Vagina (tissue), 2 donors: ENCODE results near the gene LGALS9. TPM values are rescaled to one million over a fixed set of nuclear protein-coding genes. Genes with fewer than 3 reads are reported as not detected.

Experiments
- DNase-seq, 2 donors: peaks; one replicate each; pipeline ENCODE4 v3.0.0-alpha.2; 2017; ENCODE audit errors: extremely low spot score in 2 of 2
- H3K27ac ChIP-seq: fragments of 200-600 bp; sonication (generic); one replicate; pipeline ENCODE4 v1.5.1; 2019
- H3K27me3 ChIP-seq: fragments of 200-600 bp; sonication (generic); one replicate; pipeline ENCODE4 v1.5.1; 2019
- H3K36me3 ChIP-seq, 2 donors: fragments of 200-600 bp; sonication (generic); one replicate each; pipeline ENCODE4 v1.5.1; 2017 to 2019
- H3K4me1 ChIP-seq: fragments of 200-600 bp; sonication (generic); one replicate; pipeline ENCODE4 v1.5.1; 2019
- H3K4me3 ChIP-seq, 2 donors: fragments of 200-600 bp; sonication (generic); 1 replicate in 1 of 2; 2 replicates in 1 of 2; pipeline ENCODE4 v1.5.1; 2016 to 2019
- H3K9me3 ChIP-seq: fragments of 200-600 bp; sonication (generic); one replicate; pipeline ENCODE4 v1.5.1; 2019
- POLR2A ChIP-seq, 2 donors: fragments of 450-650 bp; IDR thresholded peaks; one replicate each; pipeline ENCODE4 v1.6.1; 2017; ENCODE audit warnings: antibody characterized with exemption in 2 of 2, mild to moderate bottlenecking in 2 of 2, moderate library complexity in 2 of 2
- POLR2AphosphoS5 ChIP-seq, 2 donors: sonication (generic); formaldehyde crosslinking; IDR thresholded peaks; one replicate each; pipeline ENCODE4 v1.9.0; 2017; ENCODE audit warnings: antibody characterized with exemption in 2 of 2, mild to moderate bottlenecking in 2 of 2, low read depth in 1 of 2; ENCODE audit not compliant: insufficient read depth in 1 of 2
- intact Hi-C: fragments of 100-400 bp; cut with DNase I; formaldehyde crosslinking; loops from one replicate; pipeline ENCODE4 v1.15.1; 2023
- total RNA-seq: library from RNA; depleted of rRNA; stranded (reverse); fragments of >200 nt; gene quantifications from one replicate; pipeline ENCODE4 v1.2.3, GENCODE V29; 2016
- TF ChIP-seq, protein P1 (sequence below), 3 experiments: fragments of 450-650 bp in 2 of 3; fragments of 200-600 bp in 1 of 3; sonication (generic) in 1 of 3; IDR thresholded peaks; one replicate each; pipeline ENCODE4 v1.5.1; 2017 to 2019; ENCODE audit warnings: antibody characterized with exemption in 3 of 3, mild to moderate bottlenecking in 2 of 3, moderate library complexity in 2 of 3

The LGALS9 gene
- total RNA-seq, 1 donor from 2014 or later, result 34.9 TPM

- Histone ChIP-seq H3K4me1 (no peaks in the 10 kb centered on the region), H3K9me3 (no peaks in the 10 kb centered on the region), H3K27ac (no peak overlapping the region), H3K4me3 (no peak overlapping the region), H3K36me3 (peaks cover 0 to 20% of the 10 kb centered on the region in 2 donors), H3K27me3 (no peaks in the 10 kb centered on the region)
- intact Hi-C loops, result no loop called here
- no peak for TF ChIP-seq POLR2AphosphoS5 (IDR thresholded peaks at IDR 0.05; ENCODE audit: insufficient read depth in 1 of 2, low read depth in 1 of 2)
- no peak for DNase-seq
These were observed 35.8 kb upstream of the LGALS9 start for GRCh38 chr17:27595208-27595607.

GRCh38 chr17:27596096-27596495, 34.9 kb upstream of the LGALS9 start:
- TF ChIP-seq POLR2A (IDR thresholded peaks at IDR 0.05), result no peak
- TF ChIP-seq POLR2AphosphoS5 (IDR thresholded peaks at IDR 0.05; ENCODE audit: insufficient read depth in 1 of 2, low read depth in 1 of 2), result no peak
- TF ChIP-seq, protein P1, sequence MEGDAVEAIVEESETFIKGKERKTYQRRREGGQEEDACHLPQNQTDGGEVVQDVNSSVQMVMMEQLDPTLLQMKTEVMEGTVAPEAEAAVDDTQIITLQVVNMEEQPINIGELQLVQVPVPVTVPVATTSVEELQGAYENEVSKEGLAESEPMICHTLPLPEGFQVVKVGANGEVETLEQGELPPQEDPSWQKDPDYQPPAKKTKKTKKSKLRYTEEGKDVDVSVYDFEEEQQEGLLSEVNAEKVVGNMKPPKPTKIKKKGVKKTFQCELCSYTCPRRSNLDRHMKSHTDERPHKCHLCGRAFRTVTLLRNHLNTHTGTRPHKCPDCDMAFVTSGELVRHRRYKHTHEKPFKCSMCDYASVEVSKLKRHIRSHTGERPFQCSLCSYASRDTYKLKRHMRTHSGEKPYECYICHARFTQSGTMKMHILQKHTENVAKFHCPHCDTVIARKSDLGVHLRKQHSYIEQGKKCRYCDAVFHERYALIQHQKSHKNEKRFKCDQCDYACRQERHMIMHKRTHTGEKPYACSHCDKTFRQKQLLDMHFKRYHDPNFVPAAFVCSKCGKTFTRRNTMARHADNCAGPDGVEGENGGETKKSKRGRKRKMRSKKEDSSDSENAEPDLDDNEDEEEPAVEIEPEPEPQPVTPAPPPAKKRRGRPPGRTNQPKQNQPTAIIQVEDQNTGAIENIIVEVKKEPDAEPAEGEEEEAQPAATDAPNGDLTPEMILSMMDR (IDR thresholded peaks at IDR 0.05), result no peak
- Histone ChIP-seq H3K4me3 (no peak overlapping the region), H3K27ac (peak overlapping the region; percentile 4), H3K4me1 (no peaks in the 10 kb centered on the region), H3K36me3 (peaks cover 0 to 20% of the 10 kb centered on the region in 2 donors), H3K9me3 (no peaks in the 10 kb centered on the region), H3K27me3 (no peaks in the 10 kb centered on the region)
- no peak for DNase-seq
- intact Hi-C loops, result no loop called here

DNA sequence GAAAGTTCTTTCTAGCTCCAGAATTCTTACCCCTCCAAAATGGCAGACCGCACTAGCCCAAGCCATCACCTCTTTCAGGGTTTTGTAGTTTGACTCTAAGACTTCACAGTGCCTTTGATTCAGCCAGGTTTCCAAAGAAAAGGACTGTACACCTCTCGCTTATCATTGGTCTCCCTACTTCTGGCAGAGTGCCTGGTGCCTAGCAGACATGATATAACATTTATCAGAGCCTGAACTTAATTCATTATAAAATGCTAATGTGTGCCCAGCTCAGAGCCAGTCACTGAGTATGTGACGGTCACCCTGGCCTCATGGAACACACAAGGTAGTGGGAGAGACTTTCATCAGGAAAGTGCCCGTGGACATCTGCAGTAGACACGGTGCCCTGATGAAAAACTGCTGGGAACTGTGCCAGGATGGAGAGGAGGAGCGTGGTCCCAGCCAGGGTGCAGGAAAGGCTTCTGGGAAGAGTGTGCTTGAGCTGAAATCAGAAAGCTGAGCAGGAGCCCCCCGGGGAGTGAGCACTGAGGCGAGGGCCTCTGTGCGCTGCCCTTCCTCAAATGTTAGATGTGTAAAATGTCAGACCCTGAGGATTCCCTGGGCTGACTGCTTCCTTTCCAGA, 34.3 kb upstream of the LGALS9 start:
- no peaks in the 10 kb centered on the region for H3K27me3 ChIP-seq
- H3K36me3 ChIP-seq, result peaks cover 0 to 20% of the 10 kb centered on the region in 2 donors
- H3K4me1 ChIP-seq, result no peaks in the 10 kb centered on the region
- H3K27ac ChIP-seq, result peak overlapping the region; percentile 4
- intact Hi-C loops, result no loop called here
- H3K9me3 ChIP-seq, result no peaks in the 10 kb centered on the region
- TF ChIP-seq POLR2A (IDR thresholded peaks at IDR 0.05) (no peak), POLR2AphosphoS5 (IDR thresholded peaks at IDR 0.05; ENCODE audit: insufficient read depth in 1 of 2, low read depth in 1 of 2) (no peak)
- TF ChIP-seq, protein P1 (IDR thresholded peaks at IDR 0.05), result no peak
- no peak overlapping the region for H3K4me3 ChIP-seq
- DNase-seq, result no peak

DNA sequence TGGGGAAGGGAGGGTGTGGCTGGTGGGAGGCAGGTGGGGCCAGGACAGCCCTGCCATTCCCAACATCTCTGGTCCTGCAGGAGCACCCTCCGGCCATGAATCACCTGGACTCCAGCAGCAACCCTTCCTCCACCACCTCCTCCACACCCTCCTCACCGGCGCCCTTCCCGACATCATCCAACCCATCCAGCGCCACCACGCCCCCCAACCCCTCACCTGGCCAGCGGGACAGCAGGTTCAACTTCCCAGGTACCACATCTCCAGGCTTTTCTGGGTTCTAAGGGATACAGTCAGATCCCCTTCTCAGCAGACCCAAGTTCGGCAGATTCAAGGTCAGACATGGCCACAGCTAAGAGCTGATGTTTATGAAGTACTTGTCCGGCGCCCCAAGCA, 33.8 kb upstream of the LGALS9 start:
- intact Hi-C loops, result no loop called here

GRCh38 chr17:27597783-27598320, 33.1 kb upstream of the LGALS9 start:
- intact Hi-C loops, result no loop called here
- Histone ChIP-seq H3K36me3 (peaks cover 0 to 20% of the 10 kb centered on the region in 2 donors), H3K27me3 (no peaks in the 10 kb centered on the region), H3K9me3 (no peaks in the 10 kb centered on the region), H3K4me3 (no peak overlapping the region), H3K4me1 (no peaks in the 10 kb centered on the region), H3K27ac (no peak overlapping the region)
- no peak for DNase-seq
- TF ChIP-seq POLR2A (IDR thresholded peaks at IDR 0.05), result no peak

More for the DNA sequence above, 33.8 kb upstream of the LGALS9 start:
- Histone ChIP-seq H3K36me3 (peaks cover 0 to 20% of the 10 kb centered on the region in 2 donors), H3K4me1 (no peaks in the 10 kb centered on the region), H3K27me3 (no peaks in the 10 kb centered on the region), H3K9me3 (no peaks in the 10 kb centered on the region), H3K27ac (no peak overlapping the region), H3K4me3 (no peak overlapping the region)
- no peak for TF ChIP-seq POLR2AphosphoS5 (IDR thresholded peaks at IDR 0.05; ENCODE audit: insufficient read depth in 1 of 2, low read depth in 1 of 2)
- no peak for TF ChIP-seq POLR2A (IDR thresholded peaks at IDR 0.05)
- TF ChIP-seq, protein P1 (IDR thresholded peaks at IDR 0.05), result no peak
- DNase-seq, result no peak

GRCh38 chr17:27598337-27599050, 32.5 kb upstream of the LGALS9 start:
- no peak overlapping the region for H3K27ac ChIP-seq
- H3K36me3 ChIP-seq, result peaks cover 0 to 20% of the 10 kb centered on the region in 2 donors
- no peaks in the 10 kb centered on the region for H3K27me3 ChIP-seq
- H3K4me3 ChIP-seq, result no peak overlapping the region
- TF ChIP-seq, protein P1 (IDR thresholded peaks at IDR 0.05), result no peak
- no peak for TF ChIP-seq POLR2AphosphoS5 (IDR thresholded peaks at IDR 0.05; ENCODE audit: insufficient read depth in 1 of 2, low read depth in 1 of 2)
- no peak for TF ChIP-seq POLR2A (IDR thresholded peaks at IDR 0.05)
- DNase-seq, result no peak
- no peaks in the 10 kb centered on the region for H3K4me1 ChIP-seq
- intact Hi-C loops, result no loop called here
- no peaks in the 10 kb centered on the region for H3K9me3 ChIP-seq
